HEK293 (cell line): ENCODE results near the gene TMEM79.
A peak's percentile ranks its signal among the peaks of the same experiment; 100 is the strongest.

ENCODE experiments used
- GLI4 ChIP-seq: fragments of 450-650 bp; formaldehyde crosslinking; IDR thresholded peaks from 2 replicates; pipeline ENCODE4 v1.5.1; 2016; ENCODE audit warnings: missing biosample characterization, missing genetic modification characterization
- KLF8 ChIP-seq: fragments of 450-650 bp; formaldehyde crosslinking; IDR thresholded peaks from 2 replicates; pipeline ENCODE4 v1.5.1; 2016; ENCODE audit warnings: missing biosample characterization, missing genetic modification characterization
- RBAK ChIP-seq: fragments of 450-650 bp; formaldehyde crosslinking; IDR thresholded peaks from 2 replicates; pipeline ENCODE4 v1.5.1; 2016; ENCODE audit warnings: missing biosample characterization, missing genetic modification characterization
- SCRT1 ChIP-seq: fragments of 450-650 bp; formaldehyde crosslinking; IDR thresholded peaks from 2 replicates; pipeline ENCODE4 v1.5.1; 2016; ENCODE audit warnings: missing biosample characterization, missing genetic modification characterization, borderline replicate concordance
- SETDB1 ChIP-seq: IDR thresholded peaks from one replicate; pipeline ENCODE4 v1.6.1; 2017; ENCODE audit warnings: mild to moderate bottlenecking, low read length, moderate library complexity, mixed read lengths; ENCODE audit not compliant: insufficient read length
- SP7 ChIP-seq: fragments of 450-650 bp; formaldehyde crosslinking; IDR thresholded peaks from 2 replicates; pipeline ENCODE4 v1.5.1; 2016; ENCODE audit warnings: missing biosample characterization, missing genetic modification characterization
- ZBTB11 ChIP-seq: fragments of 450-650 bp; formaldehyde crosslinking; conservative IDR thresholded peaks from 2 replicates; pipeline ENCODE4 v1.5.1; 2016; ENCODE audit warnings: low read depth, missing biosample characterization, missing genetic modification characterization
- ZBTB20 ChIP-seq: fragments of 450-650 bp; formaldehyde crosslinking; IDR thresholded peaks from 2 replicates; pipeline ENCODE4 v1.5.1; 2016; ENCODE audit warnings: missing biosample characterization, missing genetic modification characterization
- ZFP37 ChIP-seq: fragments of 450-650 bp; formaldehyde crosslinking; IDR thresholded peaks from 2 replicates; pipeline ENCODE4 v1.5.1; 2016; ENCODE audit warnings: missing biosample characterization, missing genetic modification characterization
- ZFP41 ChIP-seq: fragments of 450-650 bp; formaldehyde crosslinking; IDR thresholded peaks from 2 replicates; pipeline ENCODE4 v1.5.1; 2016; ENCODE audit warnings: missing biosample characterization, missing genetic modification characterization, borderline replicate concordance
- ZNF140 ChIP-seq: fragments of 450-650 bp; formaldehyde crosslinking; IDR thresholded peaks from 2 replicates; pipeline ENCODE4 v1.5.1; 2016; ENCODE audit warnings: missing biosample characterization, missing genetic modification characterization
- ZNF23 ChIP-seq: fragments of 450-650 bp; formaldehyde crosslinking; IDR thresholded peaks from 2 replicates; pipeline ENCODE4 v1.5.1; 2016; ENCODE audit warnings: missing biosample characterization, missing genetic modification characterization, borderline replicate concordance
- ZNF324 ChIP-seq: fragments of 450-650 bp; formaldehyde crosslinking; IDR thresholded peaks from 2 replicates; pipeline ENCODE4 v1.5.1; 2016; ENCODE audit warnings: missing biosample characterization, missing genetic modification characterization
- ZNF350 ChIP-seq: fragments of 450-650 bp; formaldehyde crosslinking; IDR thresholded peaks from 2 replicates; pipeline ENCODE4 v1.5.0; 2017; ENCODE audit warnings: missing biosample characterization, mild to moderate bottlenecking, missing genetic modification characterization
- ZNF433 ChIP-seq: fragments of 450-650 bp; formaldehyde crosslinking; IDR thresholded peaks from 2 replicates; pipeline ENCODE4 v1.5.1; 2016; ENCODE audit warnings: missing biosample characterization, missing genetic modification characterization, low read depth
- ZNF501 ChIP-seq: fragments of 450-650 bp; formaldehyde crosslinking; IDR thresholded peaks from 2 replicates; pipeline ENCODE4 v1.5.1; 2016; ENCODE audit warnings: missing biosample characterization, missing genetic modification characterization
- ZNF510 ChIP-seq: fragments of 450-650 bp; formaldehyde crosslinking; IDR thresholded peaks from 2 replicates; pipeline ENCODE4 v1.5.1; 2018; ENCODE audit warnings: mild to moderate bottlenecking, missing genetic modification characterization, missing biosample characterization; ENCODE audit not compliant: insufficient replicate concordance
- ZNF548 ChIP-seq: fragments of 450-650 bp; formaldehyde crosslinking; IDR thresholded peaks from 2 replicates; pipeline ENCODE4 v1.5.1; 2016; ENCODE audit warnings: missing biosample characterization, missing genetic modification characterization
- ZNF580 ChIP-seq: fragments of 450-650 bp; formaldehyde crosslinking; IDR thresholded peaks from 2 replicates; pipeline ENCODE4 v1.5.1; 2016; ENCODE audit warnings: missing biosample characterization, missing genetic modification characterization
- ZNF629 ChIP-seq: fragments of 450-650 bp; formaldehyde crosslinking; IDR thresholded peaks from 2 replicates; pipeline ENCODE4 v1.5.1; 2017; ENCODE audit warnings: missing biosample characterization, missing genetic modification characterization
- ZNF670 ChIP-seq: fragments of 450-650 bp; formaldehyde crosslinking; IDR thresholded peaks from 2 replicates; pipeline ENCODE4 v1.5.1; 2016; ENCODE audit warnings: missing biosample characterization, missing genetic modification characterization, low read depth
- ZNF677 ChIP-seq: fragments of 450-650 bp; IDR thresholded peaks from 2 replicates; pipeline ENCODE4 v1.5.0; 2018; ENCODE audit warnings: missing biosample characterization, mild to moderate bottlenecking, missing genetic modification characterization, moderate library complexity
- ZNF777 ChIP-seq: fragments of 450-650 bp; formaldehyde crosslinking; IDR thresholded peaks from 2 replicates; pipeline ENCODE4 v1.5.1; 2017; ENCODE audit warnings: missing biosample characterization, missing genetic modification characterization, borderline replicate concordance
- TF ChIP-seq, protein P1 (sequence below): fragments of 450-650 bp; formaldehyde crosslinking; IDR thresholded peaks from 2 replicates; pipeline ENCODE4 v1.5.1; 2016; ENCODE audit warnings: missing biosample characterization, missing genetic modification characterization
- TF ChIP-seq, protein P2 (sequence below): fragments of 450-650 bp; formaldehyde crosslinking; IDR thresholded peaks from 2 replicates; pipeline ENCODE4 v1.5.0; 2017; ENCODE audit warnings: missing biosample characterization, missing genetic modification characterization, borderline replicate concordance
- TF ChIP-seq, protein P3 (sequence below): fragments of 450-650 bp; formaldehyde crosslinking; IDR thresholded peaks from 2 replicates; pipeline ENCODE4 v1.5.1; 2016; ENCODE audit warnings: missing biosample characterization, missing genetic modification characterization

The TMEM79 gene

GRCh38 chr1:156282479-156283222 is 1.5 kb upstream of the TMEM79 start, which contains the start of gene SMG5 (continued):
- TF ChIP-seq GLI4 (peak; percentile 64; the same call in 1 of the 2 replicates), ZBTB11 (tag by site-specific recombination) (peak; percentile 73), ZNF670 (tag by site-specific recombination) (no peak), ZNF433 (tag by site-specific recombination) (no peak), RBAK (tag by site-specific recombination) (no peak), ZBTB20 (tag by site-specific recombination) (peak; percentile 70; the same call in 1 of the 2 replicates), ZNF350 (tag by site-specific recombination) (no peak), ZFP41 (tag by site-specific recombination) (no peak), ZNF677 (no peak), ZNF23 (no peak), ZNF324 (tag by site-specific recombination) (peak; percentile 96), ZNF777 (tag by site-specific recombination) (no peak), KLF8 (tag by site-specific recombination) (peak; percentile 91), SETDB1 (no peak), ZNF580 (tag by site-specific recombination) (peak; percentile 99), SCRT1 (tag by site-specific recombination) (no peak), SP7 (tag by site-specific recombination) (peak; percentile 93), ZNF140 (no peak), ZNF510 (no peak), ZFP37 (tag by site-specific recombination) (peak; percentile 81; the same call in 1 of the 2 replicates), ZNF501 (tag by site-specific recombination) (peak; percentile 96), ZNF629 (peak; percentile 93), ZNF548 (tag by site-specific recombination) (no peak)
- TF ChIP-seq, protein P1, sequence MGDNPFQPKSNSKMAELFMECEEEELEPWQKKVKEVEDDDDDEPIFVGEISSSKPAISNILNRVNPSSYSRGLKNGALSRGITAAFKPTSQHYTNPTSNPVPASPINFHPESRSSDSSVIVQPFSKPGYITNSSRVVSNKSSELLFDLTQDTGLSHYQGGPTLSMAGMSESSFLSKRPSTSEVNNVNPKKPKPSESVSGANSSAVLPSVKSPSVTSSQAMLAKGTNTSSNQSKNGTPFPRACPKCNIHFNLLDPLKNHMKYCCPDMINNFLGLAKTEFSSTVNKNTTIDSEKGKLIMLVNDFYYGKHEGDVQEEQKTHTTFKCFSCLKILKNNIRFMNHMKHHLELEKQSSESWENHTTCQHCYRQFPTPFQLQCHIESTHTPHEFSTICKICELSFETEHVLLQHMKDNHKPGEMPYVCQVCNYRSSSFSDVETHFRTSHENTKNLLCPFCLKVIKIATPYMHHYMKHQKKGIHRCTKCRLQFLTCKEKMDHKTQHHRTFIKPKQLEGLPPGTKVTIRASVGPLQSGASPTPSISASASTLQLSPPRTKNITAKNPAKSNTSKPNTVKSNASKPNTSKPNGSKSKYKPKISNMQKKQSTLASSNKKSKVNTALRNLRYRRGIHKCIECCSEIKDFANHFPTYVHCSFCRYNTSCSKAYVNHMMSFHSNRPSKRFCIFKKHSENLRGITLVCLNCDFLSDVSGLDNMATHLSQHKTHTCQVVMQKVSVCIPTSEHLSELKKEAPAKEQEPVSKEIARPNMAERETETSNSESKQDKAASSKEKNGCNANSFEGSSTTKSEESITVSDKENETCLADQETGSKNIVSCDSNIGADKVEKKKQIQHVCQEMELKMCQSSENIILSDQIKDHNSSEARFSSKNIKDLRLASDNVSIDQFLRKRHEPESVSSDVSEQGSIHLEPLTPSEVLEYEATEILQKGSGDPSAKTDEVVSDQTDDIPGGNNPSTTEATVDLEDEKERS (tag by site-specific recombination) = peak; percentile 53; the same call in 1 of the 2 replicates
- TF ChIP-seq, protein P2, sequence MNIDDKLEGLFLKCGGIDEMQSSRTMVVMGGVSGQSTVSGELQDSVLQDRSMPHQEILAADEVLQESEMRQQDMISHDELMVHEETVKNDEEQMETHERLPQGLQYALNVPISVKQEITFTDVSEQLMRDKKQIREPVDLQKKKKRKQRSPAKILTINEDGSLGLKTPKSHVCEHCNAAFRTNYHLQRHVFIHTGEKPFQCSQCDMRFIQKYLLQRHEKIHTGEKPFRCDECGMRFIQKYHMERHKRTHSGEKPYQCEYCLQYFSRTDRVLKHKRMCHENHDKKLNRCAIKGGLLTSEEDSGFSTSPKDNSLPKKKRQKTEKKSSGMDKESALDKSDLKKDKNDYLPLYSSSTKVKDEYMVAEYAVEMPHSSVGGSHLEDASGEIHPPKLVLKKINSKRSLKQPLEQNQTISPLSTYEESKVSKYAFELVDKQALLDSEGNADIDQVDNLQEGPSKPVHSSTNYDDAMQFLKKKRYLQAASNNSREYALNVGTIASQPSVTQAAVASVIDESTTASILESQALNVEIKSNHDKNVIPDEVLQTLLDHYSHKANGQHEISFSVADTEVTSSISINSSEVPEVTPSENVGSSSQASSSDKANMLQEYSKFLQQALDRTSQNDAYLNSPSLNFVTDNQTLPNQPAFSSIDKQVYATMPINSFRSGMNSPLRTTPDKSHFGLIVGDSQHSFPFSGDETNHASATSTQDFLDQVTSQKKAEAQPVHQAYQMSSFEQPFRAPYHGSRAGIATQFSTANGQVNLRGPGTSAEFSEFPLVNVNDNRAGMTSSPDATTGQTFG (tag by site-specific recombination) = no peak; the same call in 1 of the 2 replicates
- TF ChIP-seq, protein P3, sequence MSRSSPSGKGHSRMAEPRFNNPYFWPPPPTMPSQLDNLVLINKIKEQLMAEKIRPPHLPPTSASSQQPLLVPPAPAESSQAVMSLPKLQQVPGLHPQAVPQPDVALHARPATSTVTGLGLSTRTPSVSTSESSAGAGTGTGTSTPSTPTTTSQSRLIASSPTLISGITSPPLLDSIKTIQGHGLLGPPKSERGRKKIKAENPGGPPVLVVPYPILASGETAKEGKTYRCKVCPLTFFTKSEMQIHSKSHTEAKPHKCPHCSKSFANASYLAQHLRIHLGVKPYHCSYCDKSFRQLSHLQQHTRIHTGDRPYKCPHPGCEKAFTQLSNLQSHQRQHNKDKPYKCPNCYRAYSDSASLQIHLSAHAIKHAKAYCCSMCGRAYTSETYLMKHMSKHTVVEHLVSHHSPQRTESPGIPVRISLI (tag by site-specific recombination) = 0 out of 2 replicates have a peak, but pooled peaks have one; percentile 47
